Stimulated activated CD4-positive, alpha-beta T cell treated with anti-CD3 and anti-CD28 coated beads, Interleukin-12 subunit alpha, Interleukin-12 subunit beta, amount 100 ng/mL, for 4 hours (primary cell): ENCODE data around the gene UBAC2.
"Not testable (repeated sequence)": the region's sequence is repeated elsewhere in the genome, so short reads cannot be mapped to it uniquely, and the experiment has no call there.

Experiments
- DNase-seq: peaks from one replicate; pipeline ENCODE4 v3.0.0-alpha.2; 2020

Gene UBAC2

GRCh38 chr13:99185606-99186005 lies 15.0 kb upstream of the UBAC2 start:
- no peak for DNase-seq

GRCh38 chr13:99190147-99190985 lies 10.3 kb upstream of the UBAC2 start:
- no peak for DNase-seq

- DNase-seq, result no peak
Observed at GRCh38 chr13:99191336-99191899, 9.2 kb upstream of the UBAC2 start.

- no peak for DNase-seq
Observed at GRCh38 chr13:99191900-99192399, 8.7 kb upstream of the UBAC2 start.

GRCh38 chr13:99192480-99192879 lies 8.2 kb upstream of the UBAC2 start:
- DNase-seq, result no peak

GRCh38 chr13:99193152-99193551 lies 7.5 kb upstream of the UBAC2 start:
- DNase-seq, result no peak

GRCh38 chr13:99196466-99197116 lies 4.1 kb upstream of the UBAC2 start:
- DNase-seq, result no peak

GRCh38 chr13:99197117-99197651 lies 3.5 kb upstream of the UBAC2 start:
- no peak for DNase-seq

GRCh38 chr13:99199541-99200431 lies 868 bp upstream of the UBAC2 start:
- DNase-seq, result no peak

GRCh38 chr13:99203601-99204579 lies 3.2 kb downstream of the UBAC2 start:
- DNase-seq, result no peak

GRCh38 chr13:99205621-99206220 lies 5.1 kb downstream of the UBAC2 start:
- DNase-seq, result no peak

- DNase-seq, result no peak
Observed at GRCh38 chr13:99206226-99206625, 5.6 kb downstream of the UBAC2 start.

GRCh38 chr13:99206873-99207272 lies 6.2 kb downstream of the UBAC2 start:
- DNase-seq, result no peak

GRCh38 chr13:99207511-99207910 lies 6.9 kb downstream of the UBAC2 start:
- no peak for DNase-seq

GRCh38 chr13:99208185-99208584 lies 7.5 kb downstream of the UBAC2 start:
- no peak for DNase-seq

GRCh38 chr13:99208845-99209527 lies 8.3 kb downstream of the UBAC2 start:
- no peak for DNase-seq

GRCh38 chr13:99210627-99211026 lies 10.0 kb downstream of the UBAC2 start:
- DNase-seq, result not testable (repeated sequence)

GRCh38 chr13:99211421-99212035 lies 10.9 kb downstream of the UBAC2 start:
- no peak for DNase-seq

- DNase-seq, result peak; percentile 37
Observed at GRCh38 chr13:99214232-99214631, 13.6 kb downstream of the UBAC2 start.

GRCh38 chr13:99214731-99215130 lies 14.1 kb downstream of the UBAC2 start:
- no peak for DNase-seq
